Subcutaneous adipose tissue (tissue), 4 donors: ENCODE results near the gene AP3S2. TPM values are rescaled to one million over a fixed set of nuclear protein-coding genes. Genes with fewer than 3 reads are reported as not detected.

Source experiments
- total RNA-seq, 4 donors: library from RNA; depleted of rRNA; stranded (reverse); fragments of >200 nt; gene quantifications; one replicate each; pipeline ENCODE4 v1.1.0, GENCODE V29; 2016
- TF ChIP-seq, protein P1 (sequence below): fragments of 450-650 bp; IDR thresholded peaks from one replicate; pipeline ENCODE4 v1.5.1; 2016; ENCODE audit warnings: low read depth, mild to moderate bottlenecking, control low read depth, antibody characterized with exemption, moderate library complexity

Gene AP3S2
- total RNA-seq, 4 donors from 2014 or later: 54.4 to 86.9 (median 66.9) TPM

- TF ChIP-seq, protein P1, sequence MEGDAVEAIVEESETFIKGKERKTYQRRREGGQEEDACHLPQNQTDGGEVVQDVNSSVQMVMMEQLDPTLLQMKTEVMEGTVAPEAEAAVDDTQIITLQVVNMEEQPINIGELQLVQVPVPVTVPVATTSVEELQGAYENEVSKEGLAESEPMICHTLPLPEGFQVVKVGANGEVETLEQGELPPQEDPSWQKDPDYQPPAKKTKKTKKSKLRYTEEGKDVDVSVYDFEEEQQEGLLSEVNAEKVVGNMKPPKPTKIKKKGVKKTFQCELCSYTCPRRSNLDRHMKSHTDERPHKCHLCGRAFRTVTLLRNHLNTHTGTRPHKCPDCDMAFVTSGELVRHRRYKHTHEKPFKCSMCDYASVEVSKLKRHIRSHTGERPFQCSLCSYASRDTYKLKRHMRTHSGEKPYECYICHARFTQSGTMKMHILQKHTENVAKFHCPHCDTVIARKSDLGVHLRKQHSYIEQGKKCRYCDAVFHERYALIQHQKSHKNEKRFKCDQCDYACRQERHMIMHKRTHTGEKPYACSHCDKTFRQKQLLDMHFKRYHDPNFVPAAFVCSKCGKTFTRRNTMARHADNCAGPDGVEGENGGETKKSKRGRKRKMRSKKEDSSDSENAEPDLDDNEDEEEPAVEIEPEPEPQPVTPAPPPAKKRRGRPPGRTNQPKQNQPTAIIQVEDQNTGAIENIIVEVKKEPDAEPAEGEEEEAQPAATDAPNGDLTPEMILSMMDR: no peak
Observed at GRCh38 chr15:89910891-89911626, 17.3 kb upstream of the AP3S2 start.

DNA sequence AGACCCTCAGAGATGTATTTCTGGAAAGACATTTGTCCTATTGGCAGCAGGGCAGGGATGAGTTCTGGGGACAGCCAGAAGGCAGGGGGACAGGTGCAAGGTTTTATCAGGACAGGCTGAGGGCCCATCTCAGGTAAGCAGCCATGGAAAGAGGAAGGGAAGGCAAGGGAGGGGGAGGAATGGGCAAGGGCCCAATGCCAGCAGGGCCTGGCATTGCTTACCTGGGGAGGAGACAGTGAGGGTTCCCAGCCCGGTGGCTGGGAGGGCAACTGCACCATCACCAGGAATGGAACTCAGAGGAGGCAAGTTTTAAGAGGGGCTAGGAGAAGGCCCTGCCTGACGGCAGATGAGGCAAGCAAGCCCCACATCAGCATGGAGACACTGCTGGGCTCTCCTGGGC is 15.8 kb upstream of the AP3S2 start:
- TF ChIP-seq, protein P1: no peak

DNA sequence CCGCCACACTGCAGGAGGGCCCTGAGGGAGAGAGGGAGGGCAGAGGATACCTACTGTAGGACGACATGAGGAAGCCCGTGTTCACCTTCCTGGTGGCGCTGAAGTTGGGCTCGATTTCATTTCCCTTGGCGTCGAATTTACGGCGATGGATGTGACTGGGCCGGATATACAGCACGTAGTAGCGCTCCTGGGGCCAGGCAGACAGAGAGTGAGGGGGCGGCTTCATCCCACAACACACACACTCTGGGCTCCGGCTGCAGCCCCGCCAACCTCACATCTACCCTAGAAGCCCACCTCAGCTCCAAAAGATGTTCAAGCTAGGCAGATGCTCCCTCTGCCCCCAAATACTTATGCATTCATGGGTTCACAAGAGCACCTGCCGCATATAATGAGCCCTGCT is 14.4 kb upstream of the AP3S2 start:
- TF ChIP-seq, protein P1: no peak

GRCh38 chr15:89907289-89907688 is 13.5 kb upstream of the AP3S2 start:
- TF ChIP-seq, protein P1: no peak

- TF ChIP-seq, protein P1: no peak
Observed at GRCh38 chr15:89905846-89906378, 12.1 kb upstream of the AP3S2 start.

- TF ChIP-seq, protein P1: no peak
Observed at GRCh38 chr15:89904519-89904918, 10.7 kb upstream of the AP3S2 start.

- TF ChIP-seq, protein P1: no peak
Observed at GRCh38 chr15:89903858-89904130, 10.0 kb upstream of the AP3S2 start.
